Ovary (tissue), 3 donors: ENCODE data around the gene KIF26B.

Source experiments
- EP300 ChIP-seq: sonication (generic); formaldehyde crosslinking; IDR thresholded peaks from one replicate; pipeline ENCODE4 v1.6.1; 2017; ENCODE audit warnings: antibody characterized with exemption
- POLR2A ChIP-seq: fragments of 450-650 bp; IDR thresholded peaks from one replicate; pipeline ENCODE4 v1.6.1; 2017; ENCODE audit warnings: antibody characterized with exemption, mild to moderate bottlenecking, moderate library complexity
- TF ChIP-seq, protein P1 (sequence below), 3 donors: fragments of 450-650 bp in 2 of 3; fragments of 200-600 bp in 1 of 3; IDR thresholded peaks; one replicate each; pipeline versions ENCODE4 v1.5.1 to v1.8.0; 2016 to 2022; ENCODE audit warnings: antibody characterized with exemption in 3 of 3, mild to moderate bottlenecking in 1 of 3
- donor health status: DM: no; HTN: no; CAD: no.

DNA sequence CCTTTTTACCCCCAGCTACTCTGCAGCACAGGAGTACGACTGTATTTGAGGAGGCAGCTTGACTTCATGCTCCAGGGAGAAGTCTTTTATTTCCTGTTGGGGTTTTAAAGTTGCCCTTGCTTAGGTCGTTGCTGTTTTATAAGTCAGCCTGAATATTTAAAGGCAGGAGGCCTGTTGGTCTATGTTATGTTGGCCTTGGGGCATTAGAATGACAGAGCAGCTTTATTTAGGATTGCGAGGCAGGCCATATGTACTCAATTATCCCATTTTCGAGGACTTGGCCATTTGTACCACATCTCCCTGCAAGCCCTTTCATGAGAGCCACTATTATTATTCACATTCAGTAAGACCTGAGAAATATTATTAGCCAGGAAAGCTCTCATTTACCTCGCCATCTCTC, 47.0 kb downstream of the KIF26B start:
- TF ChIP-seq, protein P1, sequence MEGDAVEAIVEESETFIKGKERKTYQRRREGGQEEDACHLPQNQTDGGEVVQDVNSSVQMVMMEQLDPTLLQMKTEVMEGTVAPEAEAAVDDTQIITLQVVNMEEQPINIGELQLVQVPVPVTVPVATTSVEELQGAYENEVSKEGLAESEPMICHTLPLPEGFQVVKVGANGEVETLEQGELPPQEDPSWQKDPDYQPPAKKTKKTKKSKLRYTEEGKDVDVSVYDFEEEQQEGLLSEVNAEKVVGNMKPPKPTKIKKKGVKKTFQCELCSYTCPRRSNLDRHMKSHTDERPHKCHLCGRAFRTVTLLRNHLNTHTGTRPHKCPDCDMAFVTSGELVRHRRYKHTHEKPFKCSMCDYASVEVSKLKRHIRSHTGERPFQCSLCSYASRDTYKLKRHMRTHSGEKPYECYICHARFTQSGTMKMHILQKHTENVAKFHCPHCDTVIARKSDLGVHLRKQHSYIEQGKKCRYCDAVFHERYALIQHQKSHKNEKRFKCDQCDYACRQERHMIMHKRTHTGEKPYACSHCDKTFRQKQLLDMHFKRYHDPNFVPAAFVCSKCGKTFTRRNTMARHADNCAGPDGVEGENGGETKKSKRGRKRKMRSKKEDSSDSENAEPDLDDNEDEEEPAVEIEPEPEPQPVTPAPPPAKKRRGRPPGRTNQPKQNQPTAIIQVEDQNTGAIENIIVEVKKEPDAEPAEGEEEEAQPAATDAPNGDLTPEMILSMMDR (IDR thresholded peaks at IDR 0.05), result no peak
- TF ChIP-seq POLR2A (no peak), EP300 (no peak)
